ENCODE measurements around the gene CELF4.

CELF4 gene

DNA sequence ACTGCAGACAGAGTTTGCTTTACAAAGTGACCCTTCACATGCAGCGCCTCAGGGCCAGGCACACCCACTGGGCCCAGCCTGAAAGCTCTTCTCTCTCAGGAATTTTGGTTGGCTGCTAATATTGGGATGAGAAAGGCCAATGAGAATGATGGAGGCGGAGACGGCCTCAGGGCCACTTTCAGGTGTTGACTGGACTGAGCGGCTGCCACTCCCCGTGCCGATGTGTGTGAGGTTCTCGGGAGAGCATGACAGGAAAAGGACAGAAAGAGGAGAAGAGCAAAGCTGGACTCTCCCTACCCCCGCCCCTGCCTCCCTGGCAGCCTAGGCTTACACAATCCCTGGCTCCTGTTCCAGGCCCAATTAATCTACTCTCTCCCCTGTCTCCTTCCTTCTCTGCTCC is 155.7 kb downstream of the CELF4 start:
- Histone ChIP-seq H3K4me3 (ENCODE audit: low read length) (no peak overlapping the region), H3K79me2 (ENCODE audit: control insufficient read depth, insufficient read depth, low read length) (no peaks in the 10 kb centered on the region), H3K18ac (ENCODE audit: low read length) (no peak overlapping the region), H3K36me3 (ENCODE audit: control insufficient read depth, insufficient read depth, low read length) (no peaks in the 10 kb centered on the region), H3K79me1 (ENCODE audit: low read length) (no peaks in the 10 kb centered on the region), H3K56ac (ENCODE audit: low read length) (no peak overlapping the region), H4K5ac (ENCODE audit: low read length) (no peak overlapping the region), H4K8ac (ENCODE audit: low read depth, low read length) (no peak overlapping the region), H2BK120ac (ENCODE audit: low read depth, low read length) (no peak overlapping the region), H3K27me3 (ENCODE audit: insufficient read depth, low read length, poor library complexity) (no peaks in the 10 kb centered on the region), H3K4ac (ENCODE audit: low read depth, low read length) (no peak overlapping the region), H2AK5ac (ENCODE audit: low read length) (no peak overlapping the region), H3K23ac (ENCODE audit: low read length) (no peak overlapping the region), H2BK15ac (replicated peaks; ENCODE audit: low read depth) (no peak overlapping the region), H3K9ac (ENCODE audit: low read length) (no peak overlapping the region), H3K4me1 (ENCODE audit: control insufficient read depth, low read depth, low read length) (no peaks in the 10 kb centered on the region), H3K27ac (ENCODE audit: low read depth, low read length) (no peak overlapping the region), H3K4me2 (ENCODE audit: low read length) (no peak overlapping the region), H2BK5ac (ENCODE audit: low read length) (no peak overlapping the region)
- DNase-seq = peak; percentile 40
- WGBS (ENCODE audit: extremely low coverage, insufficient coverage, low lambda C conversion rate) = no CpG with 5 or more reads among the region's 8 CpGs

DNA sequence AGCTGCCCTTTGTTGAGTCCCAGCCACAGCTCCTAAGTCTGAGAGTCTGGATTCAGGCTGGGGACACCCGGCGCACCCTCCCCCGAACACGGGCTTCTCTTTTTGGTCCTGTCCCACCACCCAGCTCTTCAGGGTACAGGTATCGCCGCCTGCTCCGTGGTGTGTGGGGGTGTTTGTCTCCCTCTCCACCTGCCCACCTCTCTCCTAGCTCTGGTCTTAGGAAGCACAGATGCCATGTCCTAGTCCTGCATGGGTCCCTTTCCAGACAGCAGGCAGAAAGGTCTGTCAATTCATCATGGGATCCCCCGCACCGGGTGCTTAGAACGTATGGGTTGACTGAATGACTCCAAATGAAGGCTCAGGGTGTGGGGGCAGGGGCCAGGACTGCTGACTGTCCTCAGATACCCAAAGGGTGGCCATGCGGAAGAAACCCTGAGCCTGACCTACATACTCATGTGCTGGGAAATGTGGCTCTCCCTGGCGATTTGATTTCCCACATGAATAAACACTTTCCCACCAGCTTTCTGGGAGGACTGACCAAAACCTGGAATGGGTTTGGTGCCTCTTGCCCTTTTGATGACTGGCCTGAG is 156.8 kb downstream of the CELF4 start:
- Histone ChIP-seq H2BK120ac (ENCODE audit: low read depth, low read length) (no peak overlapping the region), H3K23ac (ENCODE audit: low read length) (no peak overlapping the region), H3K18ac (ENCODE audit: low read length) (no peak overlapping the region), H3K79me2 (ENCODE audit: control insufficient read depth, insufficient read depth, low read length) (no peaks in the 10 kb centered on the region), H3K79me1 (ENCODE audit: low read length) (no peaks in the 10 kb centered on the region), H3K27me3 (ENCODE audit: insufficient read depth, low read length, poor library complexity) (no peaks in the 10 kb centered on the region), H4K5ac (ENCODE audit: low read length) (no peak overlapping the region), H3K56ac (ENCODE audit: low read length) (no peak overlapping the region), H3K4ac (ENCODE audit: low read depth, low read length) (no peak overlapping the region), H3K27ac (ENCODE audit: low read depth, low read length) (no peak overlapping the region), H3K9ac (ENCODE audit: low read length) (no peak overlapping the region), H3K4me3 (ENCODE audit: low read length) (no peak overlapping the region), H3K36me3 (ENCODE audit: control insufficient read depth, insufficient read depth, low read length) (no peaks in the 10 kb centered on the region), H2AK5ac (ENCODE audit: low read length) (no peak overlapping the region), H3K4me2 (ENCODE audit: low read length) (no peak overlapping the region), H2BK15ac (replicated peaks; ENCODE audit: low read depth) (no peak overlapping the region), H3K4me1 (ENCODE audit: control insufficient read depth, low read depth, low read length) (no peaks in the 10 kb centered on the region), H4K8ac (ENCODE audit: low read depth, low read length) (no peak overlapping the region), H2BK5ac (ENCODE audit: low read length) (no peak overlapping the region)
- no peak for DNase-seq
- WGBS (ENCODE audit: extremely low coverage, insufficient coverage, low lambda C conversion rate) = no CpG with 5 or more reads among the region's 12 CpGs

DNA sequence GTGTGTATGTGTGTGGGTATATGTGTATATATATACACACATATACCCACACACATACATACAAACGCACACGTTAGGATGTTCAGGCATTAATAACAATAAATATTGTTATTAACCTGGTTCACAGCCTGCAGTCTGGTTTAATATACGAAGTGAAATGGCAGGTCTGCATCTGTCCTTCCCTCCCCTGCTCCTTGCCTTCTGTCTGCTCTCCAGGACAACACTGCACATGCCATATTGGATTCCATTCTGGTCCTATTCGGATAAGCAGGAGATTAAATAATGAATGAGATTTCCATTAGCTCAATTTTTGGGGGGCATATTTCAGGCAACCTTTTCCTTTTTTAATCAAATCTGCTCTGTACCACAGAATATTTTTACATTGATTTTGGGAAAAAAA is 158.0 kb downstream of the CELF4 start:
- H2AK5ac ChIP-seq (ENCODE audit: low read length) = no peak overlapping the region
- no peak overlapping the region for H3K4me2 ChIP-seq (ENCODE audit: low read length)
- no peak overlapping the region for H3K23ac ChIP-seq (ENCODE audit: low read length)
- no peak overlapping the region for H3K18ac ChIP-seq (ENCODE audit: low read length)
- no peak overlapping the region for H4K5ac ChIP-seq (ENCODE audit: low read length)
- no peak overlapping the region for H3K4ac ChIP-seq (ENCODE audit: low read depth, low read length)
- no peak overlapping the region for H2BK15ac ChIP-seq (replicated peaks; ENCODE audit: low read depth)
- no CpG with 5 or more reads among the region's 4 CpGs for WGBS (ENCODE audit: extremely low coverage, insufficient coverage, low lambda C conversion rate)
- no peaks in the 10 kb centered on the region for H3K79me2 ChIP-seq (ENCODE audit: control insufficient read depth, insufficient read depth, low read length)
- no peak overlapping the region for H3K27ac ChIP-seq (ENCODE audit: low read depth, low read length)
- no peaks in the 10 kb centered on the region for H3K36me3 ChIP-seq (ENCODE audit: control insufficient read depth, insufficient read depth, low read length)
- no peaks in the 10 kb centered on the region for H3K27me3 ChIP-seq (ENCODE audit: insufficient read depth, low read length, poor library complexity)
- no peak overlapping the region for H3K4me3 ChIP-seq (ENCODE audit: low read length)
- no peaks in the 10 kb centered on the region for H3K4me1 ChIP-seq (ENCODE audit: control insufficient read depth, low read depth, low read length)
- no peak overlapping the region for H2BK5ac ChIP-seq (ENCODE audit: low read length)
- H3K79me1 ChIP-seq (ENCODE audit: low read length) = no peaks in the 10 kb centered on the region
- no peak overlapping the region for H3K9ac ChIP-seq (ENCODE audit: low read length)
- no peak overlapping the region for H2BK120ac ChIP-seq (ENCODE audit: low read depth, low read length)
- no peak overlapping the region for H4K8ac ChIP-seq (ENCODE audit: low read depth, low read length)
- DNase-seq = no peak
- H3K56ac ChIP-seq (ENCODE audit: low read length) = no peak overlapping the region

DNA sequence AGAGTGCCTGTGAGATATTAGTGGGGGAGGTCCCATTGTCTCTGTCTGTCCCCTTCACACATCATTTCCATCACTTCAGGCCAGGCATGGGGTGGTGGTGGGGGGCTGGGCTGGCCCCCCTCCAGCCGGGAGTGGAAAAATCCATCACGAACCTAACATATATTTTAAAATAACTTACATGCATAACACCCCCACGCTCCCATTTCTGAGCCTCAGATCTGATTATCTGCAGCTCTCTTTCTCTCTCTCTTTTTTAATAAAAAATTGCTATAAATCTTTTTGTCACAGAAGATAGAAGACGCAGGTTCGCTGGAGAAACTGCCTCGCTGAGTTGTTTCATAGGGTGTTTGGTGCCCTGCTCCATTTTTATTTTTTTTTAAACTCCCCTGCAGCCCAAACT is 159.8 kb downstream of the CELF4 start:
- no peak overlapping the region for H3K4me3 ChIP-seq (ENCODE audit: low read length)
- H4K8ac ChIP-seq (ENCODE audit: low read depth, low read length) = no peak overlapping the region
- H3K56ac ChIP-seq (ENCODE audit: low read length) = no peak overlapping the region
- H3K4me1 ChIP-seq (ENCODE audit: control insufficient read depth, low read depth, low read length) = no peaks in the 10 kb centered on the region
- H3K9ac ChIP-seq (ENCODE audit: low read length) = no peak overlapping the region
- no peaks in the 10 kb centered on the region for H3K79me2 ChIP-seq (ENCODE audit: control insufficient read depth, insufficient read depth, low read length)
- H2AK5ac ChIP-seq (ENCODE audit: low read length) = no peak overlapping the region
- H2BK120ac ChIP-seq (ENCODE audit: low read depth, low read length) = no peak overlapping the region
- no peak overlapping the region for H2BK5ac ChIP-seq (ENCODE audit: low read length)
- H3K18ac ChIP-seq (ENCODE audit: low read length) = no peak overlapping the region
- no peak overlapping the region for H3K27ac ChIP-seq (ENCODE audit: low read depth, low read length)
- no peaks in the 10 kb centered on the region for H3K36me3 ChIP-seq (ENCODE audit: control insufficient read depth, insufficient read depth, low read length)
- H3K4ac ChIP-seq (ENCODE audit: low read depth, low read length) = no peak overlapping the region
- H3K4me2 ChIP-seq (ENCODE audit: low read length) = no peak overlapping the region
- no peak overlapping the region for H4K5ac ChIP-seq (ENCODE audit: low read length)
- no peak overlapping the region for H2BK15ac ChIP-seq (replicated peaks; ENCODE audit: low read depth)
- WGBS (ENCODE audit: extremely low coverage, insufficient coverage, low lambda C conversion rate) = no CpG with 5 or more reads among the region's 6 CpGs
- no peak overlapping the region for H3K23ac ChIP-seq (ENCODE audit: low read length)
- no peak for DNase-seq
- no peaks in the 10 kb centered on the region for H3K27me3 ChIP-seq (ENCODE audit: insufficient read depth, low read length, poor library complexity)
- no peaks in the 10 kb centered on the region for H3K79me1 ChIP-seq (ENCODE audit: low read length)

DNA sequence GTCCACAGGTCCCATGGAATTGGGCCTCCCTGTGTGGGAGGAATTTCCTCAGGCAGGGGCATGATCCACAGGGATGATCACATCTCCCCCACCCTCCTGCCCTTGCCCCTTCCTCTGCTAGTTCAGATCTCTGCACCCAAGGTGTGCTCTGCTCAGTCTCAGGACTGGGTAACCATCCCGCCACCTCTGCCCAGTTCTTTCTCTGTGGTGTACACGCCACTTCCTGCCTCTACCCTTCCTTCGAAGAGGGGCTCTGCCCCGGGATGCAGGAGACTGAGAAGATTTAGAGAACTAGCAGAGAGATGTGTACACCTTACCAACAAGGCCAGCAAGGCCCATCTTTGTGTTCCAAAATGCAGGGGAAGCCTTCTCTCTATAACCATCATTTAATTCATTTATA is 160.4 kb downstream of the CELF4 start:
- no peak overlapping the region for H2BK120ac ChIP-seq (ENCODE audit: low read depth, low read length)
- H3K79me1 ChIP-seq (ENCODE audit: low read length) = no peaks in the 10 kb centered on the region
- H3K4me3 ChIP-seq (ENCODE audit: low read length) = no peak overlapping the region
- DNase-seq = no peak
- no peaks in the 10 kb centered on the region for H3K79me2 ChIP-seq (ENCODE audit: control insufficient read depth, insufficient read depth, low read length)
- H3K36me3 ChIP-seq (ENCODE audit: control insufficient read depth, insufficient read depth, low read length) = no peaks in the 10 kb centered on the region
- no CpG with 5 or more reads among the region's 4 CpGs for WGBS (ENCODE audit: extremely low coverage, insufficient coverage, low lambda C conversion rate)
- H4K5ac ChIP-seq (ENCODE audit: low read length) = no peak overlapping the region
- H3K23ac ChIP-seq (ENCODE audit: low read length) = no peak overlapping the region
- no peak overlapping the region for H2BK15ac ChIP-seq (replicated peaks; ENCODE audit: low read depth)
- no peak overlapping the region for H3K27ac ChIP-seq (ENCODE audit: low read depth, low read length)
- no peaks in the 10 kb centered on the region for H3K27me3 ChIP-seq (ENCODE audit: insufficient read depth, low read length, poor library complexity)
- H2AK5ac ChIP-seq (ENCODE audit: low read length) = no peak overlapping the region
- H3K4me1 ChIP-seq (ENCODE audit: control insufficient read depth, low read depth, low read length) = no peaks in the 10 kb centered on the region
- no peak overlapping the region for H3K9ac ChIP-seq (ENCODE audit: low read length)
- H2BK5ac ChIP-seq (ENCODE audit: low read length) = no peak overlapping the region
- H4K8ac ChIP-seq (ENCODE audit: low read depth, low read length) = no peak overlapping the region
- no peak overlapping the region for H3K18ac ChIP-seq (ENCODE audit: low read length)
- no peak overlapping the region for H3K4ac ChIP-seq (ENCODE audit: low read depth, low read length)
- no peak overlapping the region for H3K4me2 ChIP-seq (ENCODE audit: low read length)
- H3K56ac ChIP-seq (ENCODE audit: low read length) = no peak overlapping the region

DNA sequence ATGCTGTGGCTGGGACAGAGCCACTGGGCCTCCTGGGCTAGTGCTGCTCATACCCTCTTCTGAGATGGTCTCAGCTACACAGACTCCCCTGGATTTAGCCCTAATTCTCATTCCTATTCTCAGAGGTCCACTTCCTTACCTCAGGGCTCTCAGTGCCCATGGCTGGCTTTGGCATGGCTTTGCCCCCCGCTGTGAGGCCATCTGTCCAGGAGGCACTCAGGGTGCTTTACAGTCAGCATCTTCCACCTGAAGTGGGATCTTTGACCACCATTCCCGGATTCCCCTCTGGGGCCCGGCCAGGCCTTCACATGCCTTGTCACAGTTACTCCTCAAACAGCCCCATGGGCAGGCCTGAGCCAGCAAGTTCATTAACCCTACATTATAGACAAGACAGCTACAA is 161.8 kb downstream of the CELF4 start:
- Histone ChIP-seq H3K56ac (ENCODE audit: low read length) (no peak overlapping the region), H2BK15ac (replicated peaks; ENCODE audit: low read depth) (no peak overlapping the region), H3K79me1 (ENCODE audit: low read length) (no peaks in the 10 kb centered on the region), H3K4me1 (ENCODE audit: control insufficient read depth, low read depth, low read length) (no peaks in the 10 kb centered on the region), H2BK5ac (ENCODE audit: low read length) (no peak overlapping the region), H3K4me3 (ENCODE audit: low read length) (no peak overlapping the region), H4K8ac (ENCODE audit: low read depth, low read length) (no peak overlapping the region), H3K4ac (ENCODE audit: low read depth, low read length) (no peak overlapping the region), H3K27ac (ENCODE audit: low read depth, low read length) (no peak overlapping the region), H3K36me3 (ENCODE audit: control insufficient read depth, insufficient read depth, low read length) (no peaks in the 10 kb centered on the region), H3K79me2 (ENCODE audit: control insufficient read depth, insufficient read depth, low read length) (no peaks in the 10 kb centered on the region), H2BK120ac (ENCODE audit: low read depth, low read length) (no peak overlapping the region), H3K9ac (ENCODE audit: low read length) (no peak overlapping the region), H3K4me2 (ENCODE audit: low read length) (no peak overlapping the region), H3K23ac (ENCODE audit: low read length) (no peak overlapping the region), H3K18ac (ENCODE audit: low read length) (no peak overlapping the region), H4K5ac (ENCODE audit: low read length) (no peak overlapping the region), H3K27me3 (ENCODE audit: insufficient read depth, low read length, poor library complexity) (no peaks in the 10 kb centered on the region), H2AK5ac (ENCODE audit: low read length) (no peak overlapping the region)
- no peak for DNase-seq
- no CpG with 5 or more reads among the region's 3 CpGs for WGBS (ENCODE audit: extremely low coverage, insufficient coverage, low lambda C conversion rate)
